CD4-positive, alpha-beta memory T cell (primary cell): ENCODE results near the gene CILP. TPM values are rescaled to one million over a fixed set of nuclear protein-coding genes. Genes with fewer than 3 reads are reported as not detected.
"Not testable (repeated sequence)": the region's sequence is repeated elsewhere in the genome, so short reads cannot be mapped to it uniquely, and the experiment has no call there.

ENCODE experiments used
- CTCF ChIA-PET: fragments of 350-600 bp; sonication (Branson Sonifier 250); formaldehyde crosslinking; loops from one replicate; lab custom pipeline; 2021; ENCODE audit warnings: inconsistent platforms; ENCODE audit not compliant: partially characterized antibody; lab: Charles Lee
- POLR2A ChIA-PET: fragments of 350-600 bp; sonication (Branson Sonifier 250); formaldehyde crosslinking; loops from one replicate; lab custom pipeline; 2021; ENCODE audit not compliant: partially characterized antibody; lab: Charles Lee
- DNase-seq, 5 donors: peaks; one replicate each; pipeline versions ENCODE4 v3.0.0 to v3.0.0-alpha.2; 2020 to 2022; ENCODE audit warnings: mixed read lengths in 1 of 5
- H3K27ac ChIP-seq: one replicate; pipeline ENCODE4 v1.7.0; 2013; ENCODE audit warnings: low read depth, low read length
- H3K27me3 ChIP-seq: 2 replicates; pipeline ENCODE4 v1.7.0; 2013; ENCODE audit warnings: mild to moderate bottlenecking, low read length, moderate library complexity; ENCODE audit not compliant: insufficient read depth
- H3K36me3 ChIP-seq: 2 replicates; pipeline ENCODE4 v1.7.0; 2013; ENCODE audit warnings: mild to moderate bottlenecking, low read length, moderate library complexity; ENCODE audit not compliant: insufficient read depth
- H3K4me1 ChIP-seq: 2 replicates; pipeline ENCODE4 v1.7.0; 2013; ENCODE audit warnings: mild to moderate bottlenecking, low read length, moderate library complexity; ENCODE audit not compliant: insufficient read depth
- H3K4me3 ChIP-seq, 2 donors: one replicate each; pipeline ENCODE4 v1.7.0; 2013; ENCODE audit warnings: low read length in 2 of 2, mild to moderate bottlenecking in 1 of 2
- H3K9me3 ChIP-seq, 2 donors: one replicate each; pipeline ENCODE4 v1.7.0; 2013; ENCODE audit warnings: low read length in 2 of 2, control low read depth in 1 of 2; ENCODE audit not compliant: control insufficient read depth in 1 of 2
- H3K27ac Mint-ChIP-seq, 7 donors: one replicate each; pipeline ENCODE4 v1.8.0; 2020 to 2021; ENCODE audit warnings: mixed read lengths in 7 of 7, mild to moderate bottlenecking in 6 of 7, inconsistent platforms in 3 of 7, moderate library complexity in 3 of 7
- H3K27me3 Mint-ChIP-seq, 2 donors: one replicate each; pipeline ENCODE4 v1.8.0; 2020 to 2021; ENCODE audit warnings: mixed read lengths in 2 of 2
- H3K36me3 Mint-ChIP-seq, 2 donors: one replicate each; pipeline ENCODE4 v1.8.0; 2020 to 2021; ENCODE audit warnings: mixed read lengths in 2 of 2, inconsistent platforms in 1 of 2, mild to moderate bottlenecking in 1 of 2
- H3K4me1 Mint-ChIP-seq, 4 donors: one replicate each; pipeline ENCODE4 v1.8.0; 2020 to 2021; ENCODE audit warnings: mixed read lengths in 4 of 4, mild to moderate bottlenecking in 1 of 4
- H3K4me3 Mint-ChIP-seq, 8 donors: one replicate each; pipeline ENCODE4 v1.8.0; 2020 to 2021; ENCODE audit warnings: mixed read lengths in 8 of 8, mild to moderate bottlenecking in 7 of 8, moderate library complexity in 6 of 8, inconsistent platforms in 3 of 8
- H3K9me3 Mint-ChIP-seq, 8 donors: one replicate each; pipeline ENCODE4 v1.8.0; 2020 to 2021; ENCODE audit warnings: mixed read lengths in 8 of 8, mild to moderate bottlenecking in 5 of 8, inconsistent platforms in 3 of 8, moderate library complexity in 1 of 8
- intact Hi-C: fragments of 100-400 bp; cut with micrococcal nuclease; formaldehyde crosslinking; loops from one replicate; pipeline ENCODE4 v1.15.1; 2023
- polyA plus RNA-seq, 2 donors: library from polyadenylated mRNA; unstranded; fragments of 300-500 nt; fragmentation: Illumina TruSeq; gene quantifications; one replicate each; pipeline ENCODE4 v1.2.3, GENCODE V29; 2021
- total RNA-seq, 2 experiments: library from RNA; stranded (reverse); gene quantifications; one replicate each; pipeline ENCODE4 v1.2.3, GENCODE V29; 2021

Gene CILP
- total and polyA plus RNA-seq, 4 experiments from 2014 or later, result 0.42 to 0.44 TPM; not detected in 2

DNA sequence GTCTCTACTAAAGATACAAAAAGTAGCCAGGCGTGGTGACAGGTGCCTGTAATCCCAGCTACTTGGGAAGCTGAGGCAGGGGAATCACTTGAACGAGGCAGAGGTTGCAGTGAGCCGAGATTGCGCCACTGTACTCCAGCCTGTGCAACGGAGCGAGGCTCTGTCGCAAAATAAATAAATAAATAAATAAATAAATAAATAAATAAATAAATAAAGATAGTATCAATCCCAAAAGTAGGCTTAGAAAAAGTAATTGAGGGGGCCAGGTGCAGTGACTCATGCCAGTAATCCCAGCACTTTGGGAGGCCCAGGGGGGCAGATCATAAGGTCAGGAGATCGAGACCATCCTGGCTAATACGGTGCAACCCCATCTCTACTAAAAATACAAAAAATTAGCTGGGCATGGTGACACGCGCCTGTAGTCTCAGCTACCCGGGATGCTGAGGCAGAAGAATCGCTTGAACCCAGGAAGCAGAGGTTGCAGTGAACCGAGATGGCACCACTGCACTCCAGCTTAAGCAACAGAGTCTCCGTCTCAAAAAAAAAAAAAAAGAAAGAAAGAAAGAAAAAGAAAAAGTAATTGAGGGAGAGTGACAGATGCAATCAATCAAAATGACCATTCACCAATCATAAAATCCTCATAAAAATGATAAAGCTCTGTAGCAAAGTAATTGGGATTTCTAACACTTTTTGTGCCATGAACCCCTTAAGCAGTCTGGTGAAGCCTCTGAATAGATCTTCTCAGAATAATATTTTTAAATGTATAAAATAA, 29.5 kb downstream of the CILP start:
- H3K27ac ChIP-seq, H3K4me3 ChIP-seq, H3K27me3 Mint-ChIP-seq, H3K27me3 ChIP-seq, DNase-seq, H3K9me3 ChIP-seq, intact Hi-C loops, H3K9me3 Mint-ChIP-seq: not testable (repeated sequence)
- ChIA-PET CTCF (interaction anchor here (0.7 kb wide), 1 partner anchor 98 kb away, joined by 3 read pairs; no protein-coding TSS in a partner anchor), POLR2A (interaction anchor here (1.2 kb wide), 2 partner anchors 105 to 115 kb away, joined by 4 read pairs; partner anchors contain the start of gene PARP16)
- peak overlapping the region in 5 of 8 donors; percentile 21 to 66 (median 50) for H3K4me3 Mint-ChIP-seq
- Histone ChIP-seq H3K4me1 (peaks cover 37% of the 10 kb centered on the region), H3K36me3 (peaks cover 27% of the 10 kb centered on the region)
- H3K4me1 Mint-ChIP-seq, result peaks cover 14 to 47% (median 24%) of the 10 kb centered on the region in 4 donors
- peaks cover 4 to 35% of the 10 kb centered on the region in 2 donors for H3K36me3 Mint-ChIP-seq
- H3K27ac Mint-ChIP-seq, result peak overlapping the region in 1 of 7 donors; percentile 61

DNA sequence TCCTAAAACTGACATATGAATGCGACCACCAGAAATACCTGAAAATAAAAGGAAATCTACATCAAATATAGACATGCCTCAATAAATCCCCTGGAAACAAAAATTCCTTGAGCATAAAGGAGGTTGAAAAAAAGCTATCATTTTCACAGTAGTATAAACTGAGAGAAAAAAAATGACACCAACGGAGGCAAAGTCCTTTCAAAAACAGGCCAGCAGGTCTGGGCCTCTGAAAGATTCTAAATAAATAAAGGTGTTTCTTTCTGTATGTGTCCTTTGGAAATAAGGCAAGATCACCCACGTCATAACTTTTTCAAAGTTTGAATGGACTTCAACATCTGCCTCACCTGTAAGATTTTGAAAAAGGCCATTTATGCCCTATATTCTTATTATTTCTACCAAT, 31.1 kb downstream of the CILP start:
- CTCF ChIA-PET, result no interaction called here
- intact Hi-C loops, result no loop called here
- H3K36me3 ChIP-seq, result peaks cover 39% of the 10 kb centered on the region
- DNase-seq, result no peak
- POLR2A ChIA-PET, result no interaction called here
- H3K27me3 Mint-ChIP-seq, result no peaks in the 10 kb centered on the region
- peaks cover 17 to 40% (median 28%) of the 10 kb centered on the region in 4 donors for H3K4me1 Mint-ChIP-seq
- H3K27ac Mint-ChIP-seq, result peak overlapping the region in 1 of 7 donors; percentile 16
- H3K27me3 ChIP-seq, result no peaks in the 10 kb centered on the region
- H3K9me3 ChIP-seq, result no peaks in the 10 kb centered on the region
- peaks cover 37% of the 10 kb centered on the region for H3K4me1 ChIP-seq
- H3K4me3 Mint-ChIP-seq, result peak overlapping the region in 1 of 8 donors; percentile 8
- H3K4me3 ChIP-seq, result no peak overlapping the region
- H3K27ac ChIP-seq, result no peak overlapping the region
- H3K36me3 Mint-ChIP-seq, result peaks cover 9 to 44% of the 10 kb centered on the region in 2 donors
- no peaks in the 10 kb centered on the region for H3K9me3 Mint-ChIP-seq

DNA sequence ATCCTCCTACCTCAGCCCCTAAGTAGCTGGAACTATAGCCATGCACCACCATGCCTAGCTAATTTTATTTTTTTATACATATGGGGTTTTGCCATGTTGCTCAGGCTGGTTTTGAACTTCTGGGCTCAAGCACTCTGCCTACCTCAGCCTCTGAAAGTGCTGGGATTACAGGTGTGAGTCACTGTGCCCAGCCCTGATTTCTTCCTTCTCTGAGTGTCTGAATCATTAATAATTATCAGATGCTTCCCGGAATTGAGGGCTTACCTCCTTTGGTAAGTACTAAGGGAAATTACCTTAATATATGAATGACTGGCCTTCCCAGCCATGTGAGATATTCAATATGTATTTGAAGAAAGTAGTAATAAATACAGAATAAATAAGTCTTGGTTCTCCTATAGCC, 33.4 kb downstream of the CILP start:
- Mint-ChIP-seq H3K9me3 (no peaks in the 10 kb centered on the region), H3K4me1 (peaks cover 17 to 29% (median 20%) of the 10 kb centered on the region in 4 donors), H3K4me3 (no peak overlapping the region), H3K27me3 (no peaks in the 10 kb centered on the region), H3K27ac (no peak overlapping the region), H3K36me3 (peaks cover 16 to 44% of the 10 kb centered on the region in 2 donors)
- Histone ChIP-seq H3K4me3 (no peak overlapping the region), H3K4me1 (peaks cover 27% of the 10 kb centered on the region), H3K36me3 (peaks cover 47% of the 10 kb centered on the region), H3K27ac (no peak overlapping the region), H3K9me3 (no peaks in the 10 kb centered on the region), H3K27me3 (no peaks in the 10 kb centered on the region)
- DNase-seq, result no peak
- ChIA-PET POLR2A (no interaction called here), CTCF (no interaction called here)
- intact Hi-C loops, result no loop called here

DNA sequence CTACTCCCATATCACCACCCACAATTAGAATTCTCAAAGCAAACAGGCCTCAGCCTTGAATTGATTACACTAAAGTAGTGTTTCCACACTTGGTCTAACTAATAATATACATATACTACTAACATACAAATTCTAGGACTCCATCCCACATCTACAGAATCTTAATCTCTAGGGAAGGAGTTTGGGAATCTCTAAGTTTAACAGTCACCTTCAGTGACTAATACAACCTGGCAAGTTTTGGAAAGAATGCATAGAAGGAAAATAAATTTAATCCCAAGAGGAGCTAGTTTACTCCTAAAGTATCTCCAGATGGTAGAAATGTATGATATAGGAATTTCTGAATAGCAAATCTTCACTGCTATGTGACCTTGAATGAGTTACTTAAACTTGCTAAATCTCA, 35.2 kb downstream of the CILP start:
- intact Hi-C loops, result no loop called here
- CTCF ChIA-PET, result no interaction called here
- Histone ChIP-seq H3K4me3 (no peak overlapping the region), H3K27me3 (no peaks in the 10 kb centered on the region), H3K27ac (no peak overlapping the region), H3K9me3 (no peaks in the 10 kb centered on the region), H3K4me1 (peaks cover 15% of the 10 kb centered on the region), H3K36me3 (peaks cover 60% of the 10 kb centered on the region)
- no peak for DNase-seq
- Mint-ChIP-seq H3K4me3 (no peak overlapping the region), H3K36me3 (peaks cover 20 to 56% of the 10 kb centered on the region in 2 donors), H3K9me3 (no peaks in the 10 kb centered on the region), H3K4me1 (peaks cover 7 to 18% (median 12%) of the 10 kb centered on the region in 4 donors), H3K27ac (peak overlapping the region in 4 of 7 donors; percentile 12 to 55 (median 42)), H3K27me3 (no peaks in the 10 kb centered on the region)
- POLR2A ChIA-PET, result no interaction called here

DNA sequence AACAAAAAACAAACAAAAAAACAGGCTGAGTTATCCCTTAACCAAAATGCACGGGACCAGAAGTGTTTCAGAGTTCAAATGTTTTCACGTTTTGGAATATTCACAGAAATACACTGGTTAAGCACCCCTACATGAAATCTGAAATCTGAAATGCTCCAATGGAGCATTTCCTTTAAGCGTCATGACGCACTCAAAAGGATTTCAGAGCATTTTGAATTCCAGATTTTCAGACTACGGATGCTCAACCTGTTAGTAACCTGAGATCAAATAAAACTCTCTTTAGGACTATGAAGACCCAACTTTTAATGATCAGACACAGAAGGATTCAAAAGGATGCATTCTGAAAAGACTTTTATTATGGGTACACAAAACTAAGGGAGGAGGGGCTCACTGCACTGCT, 35.8 kb downstream of the CILP start:
- Mint-ChIP-seq H3K27me3 (no peaks in the 10 kb centered on the region), H3K4me3 (no peak overlapping the region), H3K4me1 (peaks cover 5 to 16% (median 11%) of the 10 kb centered on the region in 4 donors), H3K27ac (peak overlapping the region in 1 of 7 donors; percentile 12), H3K9me3 (no peaks in the 10 kb centered on the region), H3K36me3 (peaks cover 19 to 55% of the 10 kb centered on the region in 2 donors)
- ChIA-PET POLR2A (no interaction called here), CTCF (no interaction called here)
- Histone ChIP-seq H3K4me3 (no peak overlapping the region), H3K27me3 (no peaks in the 10 kb centered on the region), H3K36me3 (peaks cover 60% of the 10 kb centered on the region), H3K4me1 (peaks cover 14% of the 10 kb centered on the region), H3K27ac (no peak overlapping the region), H3K9me3 (no peaks in the 10 kb centered on the region)
- intact Hi-C loops, result no loop called here
- no peak for DNase-seq

DNA sequence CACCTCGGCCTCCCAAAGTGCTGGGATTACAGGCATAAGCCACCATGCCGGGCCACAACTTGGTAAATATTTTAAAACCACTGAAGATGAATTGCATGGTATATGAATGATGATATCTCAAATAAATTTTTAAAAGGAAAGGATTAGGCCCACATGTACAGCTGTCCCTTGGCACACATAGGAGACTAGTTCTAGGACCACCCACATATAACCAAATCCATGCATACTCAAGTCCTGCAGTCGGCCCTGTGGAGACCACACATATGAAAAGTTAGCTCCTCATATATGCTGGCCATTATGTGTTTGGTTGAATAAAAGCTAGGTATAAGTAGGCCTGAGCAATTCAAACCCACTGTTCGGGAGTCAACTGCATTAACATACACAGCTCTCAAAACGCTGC, 36.8 kb downstream of the CILP start:
- H3K27me3 ChIP-seq, result no peaks in the 10 kb centered on the region
- H3K36me3 Mint-ChIP-seq, result peaks cover 19 to 55% of the 10 kb centered on the region in 2 donors
- no peak for DNase-seq
- POLR2A ChIA-PET, result interaction anchor here (0.8 to 1.2 kb wide), 2 partner anchors 8 to 11 kb away, joined by 3 read pairs; partner anchors contain the start of gene CLPX
- H3K27me3 Mint-ChIP-seq, result no peaks in the 10 kb centered on the region
- no peak overlapping the region for H3K4me3 Mint-ChIP-seq
- no peak overlapping the region for H3K4me3 ChIP-seq
- H3K4me1 Mint-ChIP-seq, result peaks cover 5 to 10% (median 9%) of the 10 kb centered on the region in 4 donors
- no peaks in the 10 kb centered on the region for H3K9me3 ChIP-seq
- peaks cover 4% of the 10 kb centered on the region for H3K4me1 ChIP-seq
- intact Hi-C loops, result no loop called here
- H3K9me3 Mint-ChIP-seq, result no peaks in the 10 kb centered on the region
- H3K36me3 ChIP-seq, result peaks cover 57% of the 10 kb centered on the region
- CTCF ChIA-PET, result interaction anchor here (0.7 kb wide), 1 partner anchor 12 kb away, joined by 3 read pairs; no protein-coding TSS in a partner anchor
- H3K27ac ChIP-seq, result no peak overlapping the region
- no peak overlapping the region for H3K27ac Mint-ChIP-seq

DNA sequence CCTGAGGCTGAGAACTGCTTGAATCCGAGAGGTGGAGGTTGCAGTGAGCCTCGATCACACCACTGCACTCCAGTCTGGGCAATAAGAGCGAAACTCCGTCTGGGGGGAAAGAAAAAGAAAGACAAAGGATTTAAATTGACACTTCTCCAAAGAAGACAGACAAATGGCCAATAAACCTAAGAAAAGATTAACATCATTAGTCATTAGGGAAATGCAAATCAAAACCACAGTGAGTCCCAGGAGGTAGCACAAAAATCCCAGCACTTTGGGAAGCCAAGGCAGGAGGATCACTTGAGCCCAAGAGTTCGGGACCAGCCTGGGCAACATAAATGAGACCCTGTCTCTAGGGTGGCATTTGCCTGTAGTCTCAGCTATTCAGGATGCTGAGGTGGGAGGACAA, 38.7 kb downstream of the CILP start:
- H3K36me3 Mint-ChIP-seq, result peaks cover 19 to 45% of the 10 kb centered on the region in 2 donors
- POLR2A ChIA-PET, result no interaction called here
- H3K27me3 Mint-ChIP-seq, result no peaks in the 10 kb centered on the region
- Histone ChIP-seq H3K4me1 (no peaks in the 10 kb centered on the region), H3K9me3 (no peaks in the 10 kb centered on the region), H3K27ac (no peak overlapping the region), H3K4me3 (no peak overlapping the region), H3K36me3 (peaks cover 46% of the 10 kb centered on the region), H3K27me3 (no peaks in the 10 kb centered on the region)
- H3K4me1 Mint-ChIP-seq, result peaks cover 5 to 10% (median 8%) of the 10 kb centered on the region in 4 donors
- H3K4me3 Mint-ChIP-seq, result no peak overlapping the region
- peak overlapping the region in 1 of 7 donors; percentile 4 for H3K27ac Mint-ChIP-seq
- no peaks in the 10 kb centered on the region for H3K9me3 Mint-ChIP-seq
- no peak for DNase-seq
- CTCF ChIA-PET, result no interaction called here
- intact Hi-C loops, result no loop called here
